Calu3 (cell line): ENCODE results near the gene ARPC1A. TPM values are rescaled to one million over a fixed set of nuclear protein-coding genes. Genes with fewer than 3 reads are reported as not detected.
"Not testable (repeated sequence)": the region's sequence is repeated elsewhere in the genome, so short reads cannot be mapped to it uniquely, and the experiment has no call there.

Experiments
- BruUV-seq: library from RNA; stranded (reverse); fragments of 400-500 nt; replicated peaks from 2 replicates; lab custom pipeline; 2021; lab: Mats Ljungman, UMichigan
- CTCF ChIA-PET: fragments of 300-600 bp; sonication (Branson Sonifier 250); formaldehyde crosslinking; loops from one replicate; lab custom pipeline; 2022; ENCODE audit warnings: antibody characterized with exemption; lab: Charles Lee
- DNase-seq: peaks from one replicate; pipeline ENCODE4 v3.0.0; 2022
- H3K27ac Mint-ChIP-seq: one replicate; pipeline ENCODE4 v1.8.0; 2022; ENCODE audit warnings: mixed read lengths; ENCODE audit not compliant: unreplicated experiment
- H3K27me3 Mint-ChIP-seq: one replicate; pipeline ENCODE4 v1.8.0; 2022; ENCODE audit warnings: mixed read lengths; ENCODE audit not compliant: unreplicated experiment
- H3K36me3 Mint-ChIP-seq: one replicate; pipeline ENCODE4 v1.8.0; 2022; ENCODE audit warnings: mild to moderate bottlenecking, moderate library complexity, mixed read lengths; ENCODE audit not compliant: insufficient read depth, unreplicated experiment
- H3K4me1 Mint-ChIP-seq: one replicate; pipeline ENCODE4 v1.8.0; 2022; ENCODE audit warnings: mild to moderate bottlenecking, low read depth, mixed read lengths; ENCODE audit not compliant: unreplicated experiment
- H3K4me3 Mint-ChIP-seq: one replicate; pipeline ENCODE4 v1.8.0; 2022; ENCODE audit warnings: mild to moderate bottlenecking, low read depth, moderate library complexity, mixed read lengths; ENCODE audit not compliant: unreplicated experiment
- H3K9me3 Mint-ChIP-seq: one replicate; pipeline ENCODE4 v1.8.0; 2022; ENCODE audit warnings: low read depth, mixed read lengths; ENCODE audit not compliant: unreplicated experiment
- intact Hi-C: fragments of 100-400 bp; cut with micrococcal nuclease; formaldehyde crosslinking; loops from one replicate; pipeline ENCODE4 v1.10.0; 2022; ENCODE audit not compliant: unreplicated experiment
- total RNA-seq: library from RNA; stranded (reverse); gene quantifications from 2 replicates; pipeline ENCODE4 v1.2.3, GENCODE V29; 2022
- TF ChIP-seq, protein P1 (sequence below): fragments of 200-600 bp; IDR thresholded peaks from one replicate; pipeline ENCODE4 v1.8.0; 2022; ENCODE audit warnings: antibody characterized with exemption; ENCODE audit not compliant: unreplicated experiment

The ARPC1A gene
- total RNA-seq, 1 experiment from 2014 or later, result 146 TPM

DNA sequence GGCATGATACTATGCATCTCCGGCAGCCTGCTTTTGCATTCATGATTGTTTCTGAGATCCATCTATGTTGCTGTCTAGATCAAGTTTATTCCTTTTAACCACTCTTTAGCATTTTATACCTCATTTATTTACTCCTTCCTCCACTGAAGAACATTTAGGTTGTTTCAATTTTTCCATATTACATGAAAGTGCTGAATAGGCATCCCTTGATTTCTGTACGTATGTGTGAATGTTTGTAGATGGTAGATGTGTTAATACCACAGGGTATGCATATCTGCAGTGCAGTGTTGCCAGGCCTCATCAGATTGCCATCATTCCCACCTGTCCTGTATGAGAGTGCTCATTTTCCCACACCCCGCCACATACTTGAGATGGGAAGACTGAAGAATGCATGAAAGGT is 13.9 kb downstream of the ARPC1A start:
- no peak overlapping the region for H3K27ac Mint-ChIP-seq
- DNase-seq, result no peak
- peaks cover 61% of the 10 kb centered on the region for H3K36me3 Mint-ChIP-seq
- H3K9me3 Mint-ChIP-seq, result no peaks in the 10 kb centered on the region
- TF ChIP-seq, protein P1, sequence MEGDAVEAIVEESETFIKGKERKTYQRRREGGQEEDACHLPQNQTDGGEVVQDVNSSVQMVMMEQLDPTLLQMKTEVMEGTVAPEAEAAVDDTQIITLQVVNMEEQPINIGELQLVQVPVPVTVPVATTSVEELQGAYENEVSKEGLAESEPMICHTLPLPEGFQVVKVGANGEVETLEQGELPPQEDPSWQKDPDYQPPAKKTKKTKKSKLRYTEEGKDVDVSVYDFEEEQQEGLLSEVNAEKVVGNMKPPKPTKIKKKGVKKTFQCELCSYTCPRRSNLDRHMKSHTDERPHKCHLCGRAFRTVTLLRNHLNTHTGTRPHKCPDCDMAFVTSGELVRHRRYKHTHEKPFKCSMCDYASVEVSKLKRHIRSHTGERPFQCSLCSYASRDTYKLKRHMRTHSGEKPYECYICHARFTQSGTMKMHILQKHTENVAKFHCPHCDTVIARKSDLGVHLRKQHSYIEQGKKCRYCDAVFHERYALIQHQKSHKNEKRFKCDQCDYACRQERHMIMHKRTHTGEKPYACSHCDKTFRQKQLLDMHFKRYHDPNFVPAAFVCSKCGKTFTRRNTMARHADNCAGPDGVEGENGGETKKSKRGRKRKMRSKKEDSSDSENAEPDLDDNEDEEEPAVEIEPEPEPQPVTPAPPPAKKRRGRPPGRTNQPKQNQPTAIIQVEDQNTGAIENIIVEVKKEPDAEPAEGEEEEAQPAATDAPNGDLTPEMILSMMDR, result no peak
- no peak overlapping the region for H3K4me3 Mint-ChIP-seq
- H3K4me1 Mint-ChIP-seq, result no peaks in the 10 kb centered on the region
- no peaks in the 10 kb centered on the region for H3K27me3 Mint-ChIP-seq
- intact Hi-C loops, result no loop called here
- no TSS peak for BruUV-seq
- CTCF ChIA-PET, result interaction anchor here (0.6 kb wide), 1 partner anchor 107 kb away, joined by 5 read pairs; no protein-coding TSS in a partner anchor

DNA sequence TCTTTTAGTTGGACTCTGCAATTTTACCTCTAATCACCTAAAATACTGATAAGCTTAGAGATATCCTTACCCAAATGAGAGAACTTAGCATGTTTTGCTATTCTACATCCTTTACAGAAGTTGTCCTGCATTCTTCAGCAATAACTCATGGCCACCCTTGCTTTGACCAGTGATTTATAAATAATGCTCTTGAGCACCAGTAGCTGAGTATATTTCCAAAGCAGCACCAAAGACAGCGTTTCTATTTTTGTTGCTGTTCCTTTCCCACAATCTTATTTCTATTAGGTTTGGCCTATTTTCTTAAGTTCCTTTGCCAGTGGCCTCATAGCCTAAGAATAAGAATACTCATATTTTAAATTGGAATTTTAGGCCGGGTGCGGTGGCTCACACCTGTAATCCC is 15.0 kb downstream of the ARPC1A start:
- TF ChIP-seq, protein P1, result no peak
- CTCF ChIA-PET, result no interaction called here
- H3K27me3 Mint-ChIP-seq, result no peaks in the 10 kb centered on the region
- no peak overlapping the region for H3K27ac Mint-ChIP-seq
- H3K36me3 Mint-ChIP-seq, result peaks cover 57% of the 10 kb centered on the region
- H3K4me1 Mint-ChIP-seq, result no peaks in the 10 kb centered on the region
- no peaks in the 10 kb centered on the region for H3K9me3 Mint-ChIP-seq
- no peak for DNase-seq
- H3K4me3 Mint-ChIP-seq, result no peak overlapping the region
- BruUV-seq, result no TSS peak
- intact Hi-C loops, result no loop called here

DNA sequence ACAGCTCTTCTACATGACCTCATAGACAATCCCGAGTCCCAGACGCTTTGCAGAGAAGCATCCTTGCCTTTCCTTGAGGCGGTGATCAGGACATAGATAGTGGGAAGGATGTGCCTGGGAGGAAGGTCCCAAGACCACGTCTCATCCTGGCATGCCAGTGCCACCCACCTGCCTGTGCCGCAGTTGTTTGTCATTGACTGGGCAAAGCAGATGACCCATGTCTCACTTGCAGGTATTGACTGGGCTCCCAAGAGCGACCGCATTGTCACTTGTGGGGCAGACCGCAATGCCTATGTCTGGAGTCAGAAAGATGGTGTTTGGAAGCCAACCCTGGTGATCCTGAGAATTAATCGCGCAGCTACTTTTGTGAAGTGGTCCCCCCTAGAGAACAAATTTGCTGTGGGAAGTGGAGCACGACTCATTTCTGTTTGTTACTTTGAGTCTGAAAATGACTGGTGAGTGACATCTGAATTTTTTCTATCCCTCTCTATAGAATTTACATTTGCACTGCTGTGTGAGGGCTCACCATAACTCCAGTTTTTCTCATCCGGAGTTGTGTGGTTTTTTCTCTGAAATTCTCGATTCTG is 18.5 kb downstream of the ARPC1A start:
- no peaks in the 10 kb centered on the region for H3K27me3 Mint-ChIP-seq
- no peak overlapping the region for H3K27ac Mint-ChIP-seq
- CTCF ChIA-PET, result no interaction called here
- BruUV-seq, result no TSS peak
- DNase-seq, result no peak
- H3K4me1 Mint-ChIP-seq, result no peaks in the 10 kb centered on the region
- H3K9me3 Mint-ChIP-seq, result no peaks in the 10 kb centered on the region
- TF ChIP-seq, protein P1, result no peak
- peaks cover 43% of the 10 kb centered on the region for H3K36me3 Mint-ChIP-seq
- no peak overlapping the region for H3K4me3 Mint-ChIP-seq
- intact Hi-C loops, result no loop called here

DNA sequence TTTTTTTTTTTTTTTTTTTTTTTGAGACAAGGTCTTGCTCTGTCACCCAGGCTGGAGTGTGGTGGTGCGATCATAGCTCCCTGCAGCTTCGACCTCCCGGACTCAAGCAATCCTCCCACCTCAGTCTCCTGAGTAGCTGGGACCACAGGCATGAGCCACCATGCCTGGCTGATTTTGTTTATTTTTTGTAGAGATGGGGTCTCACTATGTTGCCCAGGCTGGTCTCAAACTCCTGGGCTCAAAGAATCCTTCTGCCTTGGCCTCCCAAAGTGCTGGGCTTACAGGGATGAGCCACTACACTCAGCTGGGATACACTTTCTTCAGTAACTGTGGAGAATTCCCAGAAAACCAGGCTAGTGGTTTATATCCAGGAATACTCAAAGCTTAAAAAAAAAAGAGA is 24.9 kb downstream of the ARPC1A start:
- H3K27ac Mint-ChIP-seq, BruUV-seq, DNase-seq, intact Hi-C loops, H3K4me1 Mint-ChIP-seq, H3K9me3 Mint-ChIP-seq, H3K27me3 Mint-ChIP-seq, H3K4me3 Mint-ChIP-seq: not testable (repeated sequence)
- CTCF ChIA-PET, result interaction anchor here (0.6 kb wide), 1 partner anchor 327 kb away, joined by 3 read pairs; no protein-coding TSS in a partner anchor
- H3K36me3 Mint-ChIP-seq, result peaks cover 31% of the 10 kb centered on the region

DNA sequence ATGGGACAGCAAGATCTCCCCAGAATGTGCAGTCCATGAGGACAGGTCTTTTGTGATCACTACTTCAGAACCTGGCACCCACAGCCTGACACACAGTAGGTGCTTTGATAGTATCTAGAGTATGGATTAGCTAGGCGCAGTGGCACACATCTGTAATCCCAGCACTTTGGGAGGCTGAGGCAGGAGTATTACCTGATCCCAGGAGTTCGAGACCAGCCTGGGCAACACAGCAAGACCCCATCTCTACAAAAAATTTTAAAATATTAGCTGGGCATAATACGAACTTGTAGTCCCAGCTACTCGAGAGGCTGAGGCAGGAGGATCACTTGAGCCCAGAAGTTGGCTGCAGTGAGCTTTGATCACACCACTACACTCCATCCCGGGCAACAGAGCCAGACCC is 26.5 kb downstream of the ARPC1A start:
- Mint-ChIP-seq H3K4me3 (no peak overlapping the region), H3K27ac (no peak overlapping the region), H3K27me3 (no peaks in the 10 kb centered on the region), H3K4me1 (no peaks in the 10 kb centered on the region), H3K36me3 (peaks cover 31% of the 10 kb centered on the region), H3K9me3 (no peaks in the 10 kb centered on the region)
- CTCF ChIA-PET, result no interaction called here
- intact Hi-C loops, result no loop called here
- DNase-seq, result no peak
- TF ChIP-seq, protein P1, result no peak
- BruUV-seq, result no TSS peak
